WTC11 (cell line): ENCODE results near the gene MOV10L1. TPM values are rescaled to one million over a fixed set of nuclear protein-coding genes. Genes with fewer than 3 reads are reported as not detected.

Experiments
- ATAC-seq: fragments of 200-7000 bp; cut with Tn5 transposase; 2 replicates; pipeline ENCODE4 v1.10.0; 2021; ENCODE audit warnings: mild to moderate bottlenecking, moderate library complexity
- CTCF ChIA-PET: fragments of 300-600 bp; sonication (Branson Sonifier 250); formaldehyde crosslinking; loops from one replicate; lab custom pipeline; 2021; ENCODE audit warnings: antibody characterized with exemption; lab: Charles Lee
- POLR2A ChIA-PET: fragments of 350-600 bp; sonication (Branson Sonifier 250); formaldehyde crosslinking; loops from one replicate; lab custom pipeline; 2021; ENCODE audit warnings: antibody characterized with exemption; lab: Charles Lee
- DNase-seq: peaks from one replicate; pipeline ENCODE4 v3.0.0; 2021; ENCODE audit warnings: low spot score
- H3K27ac Mint-ChIP-seq: 2 replicates; pipeline ENCODE4 v1.8.0; 2021; ENCODE audit warnings: mixed read lengths
- H3K27me3 Mint-ChIP-seq: 2 replicates; pipeline ENCODE4 v1.8.0; 2021; ENCODE audit warnings: low read depth, mild to moderate bottlenecking, moderate library complexity, mixed read lengths
- H3K36me3 Mint-ChIP-seq: 2 replicates; pipeline ENCODE4 v1.8.0; 2021; ENCODE audit warnings: mixed read lengths
- H3K4me1 Mint-ChIP-seq: 2 replicates; pipeline ENCODE4 v1.8.0; 2022; ENCODE audit warnings: mixed read lengths
- H3K4me3 Mint-ChIP-seq: 2 replicates; pipeline ENCODE4 v1.8.0; 2021; ENCODE audit warnings: mild to moderate bottlenecking, moderate library complexity, mixed read lengths
- H3K9me3 Mint-ChIP-seq: 2 replicates; pipeline ENCODE4 v1.8.0; 2021; ENCODE audit warnings: mixed read lengths
- AFF4 ChIP-seq: sonication (generic); formaldehyde crosslinking; IDR thresholded peaks from 2 replicates; pipeline ENCODE4 v1.8.1; 2023; ENCODE audit warnings: mild to moderate bottlenecking, missing genetic modification reagents, borderline replicate concordance
- ATF3 ChIP-seq: sonication (generic); formaldehyde crosslinking; conservative IDR thresholded peaks from 2 replicates; pipeline ENCODE4 v1.8.1; 2022; ENCODE audit warnings: mild to moderate bottlenecking, missing genetic modification reagents
- CBFB ChIP-seq: sonication (generic); formaldehyde crosslinking; IDR thresholded peaks from 2 replicates; pipeline ENCODE4 v1.8.1; 2022; ENCODE audit warnings: mild to moderate bottlenecking, low read depth, missing genetic modification reagents
- CTCF ChIP-seq: fragments of 200-600 bp; IDR thresholded peaks from 2 replicates; pipeline ENCODE4 v1.8.0; 2022; ENCODE audit warnings: antibody characterized with exemption
- FOXP1 ChIP-seq: sonication (generic); formaldehyde crosslinking; IDR thresholded peaks from 2 replicates; pipeline ENCODE4 v1.8.0; 2022; ENCODE audit warnings: missing genetic modification reagents, mild to moderate bottlenecking, moderate library complexity, borderline replicate concordance
- GABPB1 ChIP-seq: sonication (generic); formaldehyde crosslinking; IDR thresholded peaks from 2 replicates; pipeline ENCODE4 v1.8.1; 2023; ENCODE audit warnings: mild to moderate bottlenecking, missing genetic modification reagents
- HMGA2 ChIP-seq: fragments of 250-450 bp; sonication (Bioruptor Pico); IDR thresholded peaks from 2 replicates; pipeline ENCODE4 v1.4.0; 2021; ENCODE audit warnings: mild to moderate bottlenecking, moderate library complexity
- MAX ChIP-seq: sonication (generic); formaldehyde crosslinking; IDR thresholded peaks from 2 replicates; pipeline ENCODE4 v1.8.0; 2022; ENCODE audit warnings: mild to moderate bottlenecking, missing genetic modification reagents
- NFATC4 ChIP-seq: fragments of 250-450 bp; sonication (Bioruptor Pico); IDR thresholded peaks from 2 replicates; pipeline ENCODE4 v1.9.0; 2021; ENCODE audit warnings: mild to moderate bottlenecking
- NFE2L1 ChIP-seq: sonication (generic); formaldehyde crosslinking; IDR thresholded peaks from 2 replicates; pipeline ENCODE4 v1.8.1; 2023; ENCODE audit warnings: missing genetic modification reagents
- NR1H2 ChIP-seq: sonication (generic); formaldehyde crosslinking; IDR thresholded peaks from 2 replicates; pipeline ENCODE4 v1.9.0; 2021; ENCODE audit warnings: mild to moderate bottlenecking, moderate library complexity, missing genetic modification reagents
- OVOL2 ChIP-seq: fragments of 250-450 bp; sonication (Bioruptor Pico); IDR thresholded peaks from 2 replicates; pipeline ENCODE4 v1.9.0; 2021; ENCODE audit warnings: mild to moderate bottlenecking, borderline replicate concordance
- PREB ChIP-seq: sonication (generic); formaldehyde crosslinking; IDR thresholded peaks from 2 replicates; pipeline ENCODE4 v1.8.1; 2022; ENCODE audit warnings: mild to moderate bottlenecking, missing genetic modification reagents, moderate library complexity, borderline replicate concordance
- RORB ChIP-seq: fragments of 250-450 bp; sonication (Bioruptor Pico); IDR thresholded peaks from 2 replicates; pipeline ENCODE4 v1.9.0; 2021; ENCODE audit warnings: mild to moderate bottlenecking
- SOX15 ChIP-seq: fragments of 250-450 bp; sonication (Bioruptor Pico); IDR thresholded peaks from 2 replicates; pipeline ENCODE4 v1.9.0; 2021; ENCODE audit warnings: mild to moderate bottlenecking
- ZNF121 ChIP-seq: sonication (generic); formaldehyde crosslinking; IDR thresholded peaks from 2 replicates; pipeline ENCODE4 v1.8.0; 2023; ENCODE audit warnings: missing genetic modification reagents
- ZNF138 ChIP-seq: sonication (generic); formaldehyde crosslinking; conservative IDR thresholded peaks from 2 replicates; pipeline ENCODE4 v1.8.1; 2022; ENCODE audit warnings: mild to moderate bottlenecking, moderate library complexity, missing genetic modification reagents
- ZNF232 ChIP-seq: sonication (generic); formaldehyde crosslinking; IDR thresholded peaks from 2 replicates; pipeline ENCODE4 v1.8.0; 2022; ENCODE audit warnings: mild to moderate bottlenecking, missing genetic modification reagents
- ZNF263 ChIP-seq: sonication (generic); formaldehyde crosslinking; IDR thresholded peaks from 2 replicates; pipeline ENCODE4 v1.8.1; 2022; ENCODE audit warnings: low read depth, mild to moderate bottlenecking, moderate library complexity, missing genetic modification reagents
- ZNF317 ChIP-seq: sonication (generic); formaldehyde crosslinking; IDR thresholded peaks from 2 replicates; pipeline ENCODE4 v1.8.1; 2023; ENCODE audit warnings: low read depth, mild to moderate bottlenecking, moderate library complexity, missing genetic modification reagents, borderline replicate concordance
- ZNF396 ChIP-seq: fragments of 250-450 bp; sonication (Bioruptor Pico); IDR thresholded peaks from 2 replicates; pipeline ENCODE4 v1.8.0; 2021; ENCODE audit warnings: mild to moderate bottlenecking, moderate library complexity, borderline replicate concordance
- ZNF512 ChIP-seq: sonication (generic); formaldehyde crosslinking; IDR thresholded peaks from 2 replicates; pipeline ENCODE4 v1.8.1; 2022; ENCODE audit warnings: missing genetic modification reagents, borderline replicate concordance
- ZNF671 ChIP-seq: fragments of 250-450 bp; sonication (Bioruptor Pico); IDR thresholded peaks from 2 replicates; pipeline ENCODE4 v1.8.0; 2021; ENCODE audit warnings: mild to moderate bottlenecking
- total RNA-seq: library from RNA; stranded (reverse); gene quantifications from 3 replicates; pipeline ENCODE4 v1.2.3, GENCODE V29; 2021

Gene MOV10L1
- total RNA-seq, 1 experiment from 2014 or later = not detected

- TF ChIP-seq NFE2L1 (CRISPR knock-in tag) (no peak), CTCF (no peak)
Measured at GRCh38 chr22:50078761-50079160, 11.0 kb upstream of the MOV10L1 start (continued).

- DNase-seq (no peak), ATAC-seq (no peak)
- ChIA-PET CTCF (interaction anchor here (1.6 to 1.8 kb wide), 2 partner anchors 20 to 50 kb away, joined by 5 to 6 read pairs; no protein-coding TSS in a partner anchor), POLR2A (no interaction called here)
- H3K36me3 Mint-ChIP-seq = no peaks in the 10 kb centered on the region
- no peaks in the 10 kb centered on the region for H3K9me3 Mint-ChIP-seq
- H3K27me3 Mint-ChIP-seq = peaks cover 4% of the 10 kb centered on the region; the same call in 1 of the 2 replicates
- no peaks in the 10 kb centered on the region; the same call in 1 of the 2 replicates for H3K4me1 Mint-ChIP-seq
- no peak overlapping the region for H3K4me3 Mint-ChIP-seq
- H3K27ac Mint-ChIP-seq = no peak overlapping the region
- no peak for TF ChIP-seq HMGA2 (CRISPR knock-in tag)
- no peak for TF ChIP-seq MAX (CRISPR knock-in tag)
- TF ChIP-seq FOXP1 = no peak
- no peak for TF ChIP-seq ZNF512 (CRISPR knock-in tag)
- no peak for TF ChIP-seq NFATC4 (CRISPR knock-in tag)
- no peak for TF ChIP-seq AFF4
- TF ChIP-seq OVOL2 (CRISPR knock-in tag) = no peak
- TF ChIP-seq NR1H2 (CRISPR knock-in tag) = no peak
- TF ChIP-seq, all 79 proteins: peak for 0
Measured at GRCh38 chr22:50080077-50080465, 9.7 kb upstream of the MOV10L1 start.

- POLR2A ChIA-PET = no interaction called here
- CTCF ChIA-PET = interaction anchor here (0.9 to 1.6 kb wide), 2 partner anchors 22 to 98 kb away, joined by 3 to 5 read pairs; no protein-coding TSS in a partner anchor
- no peak for ATAC-seq
- H3K27me3 Mint-ChIP-seq = peaks cover 8% of the 10 kb centered on the region; the same call in 1 of the 2 replicates
- H3K4me3 Mint-ChIP-seq = no peak overlapping the region
- no peak for DNase-seq
- peaks cover under 1% of the 10 kb centered on the region; the same call in 1 of the 2 replicates for H3K9me3 Mint-ChIP-seq
- no peaks in the 10 kb centered on the region for H3K36me3 Mint-ChIP-seq
- H3K4me1 Mint-ChIP-seq = no peaks in the 10 kb centered on the region; the same call in 1 of the 2 replicates
- no peak overlapping the region for H3K27ac Mint-ChIP-seq
- TF ChIP-seq ZNF138 (no peak), ATF3 (CRISPR knock-in tag) (no peak), ZNF671 (CRISPR knock-in tag) (no peak), ZNF317 (CRISPR knock-in tag) (no peak), FOXP1 (no peak), PREB (CRISPR knock-in tag) (no peak), OVOL2 (CRISPR knock-in tag) (no peak), ZNF121 (CRISPR knock-in tag) (no peak), ZNF232 (CRISPR knock-in tag) (no peak), NFATC4 (CRISPR knock-in tag) (no peak), GABPB1 (CRISPR knock-in tag) (no peak), ZNF396 (CRISPR knock-in tag) (no peak), RORB (CRISPR knock-in tag) (no peak), CBFB (CRISPR knock-in tag) (no peak), ZNF263 (no peak), SOX15 (no peak)
Measured at GRCh38 chr22:50081426-50082196, 8.2 kb upstream of the MOV10L1 start.
